Left hindlimb (tissue), 1 donor: ENCODE data around the gene RPS6KA5.
"Not testable (repeated sequence)": the region's sequence is repeated elsewhere in the genome, so short reads cannot be mapped to it uniquely, and the experiment has no call there.

Experiments
- DNase-seq: peaks from one replicate; pipeline ENCODE4 v3.0.0-alpha.2; 2018

The RPS6KA5 gene

DNA sequence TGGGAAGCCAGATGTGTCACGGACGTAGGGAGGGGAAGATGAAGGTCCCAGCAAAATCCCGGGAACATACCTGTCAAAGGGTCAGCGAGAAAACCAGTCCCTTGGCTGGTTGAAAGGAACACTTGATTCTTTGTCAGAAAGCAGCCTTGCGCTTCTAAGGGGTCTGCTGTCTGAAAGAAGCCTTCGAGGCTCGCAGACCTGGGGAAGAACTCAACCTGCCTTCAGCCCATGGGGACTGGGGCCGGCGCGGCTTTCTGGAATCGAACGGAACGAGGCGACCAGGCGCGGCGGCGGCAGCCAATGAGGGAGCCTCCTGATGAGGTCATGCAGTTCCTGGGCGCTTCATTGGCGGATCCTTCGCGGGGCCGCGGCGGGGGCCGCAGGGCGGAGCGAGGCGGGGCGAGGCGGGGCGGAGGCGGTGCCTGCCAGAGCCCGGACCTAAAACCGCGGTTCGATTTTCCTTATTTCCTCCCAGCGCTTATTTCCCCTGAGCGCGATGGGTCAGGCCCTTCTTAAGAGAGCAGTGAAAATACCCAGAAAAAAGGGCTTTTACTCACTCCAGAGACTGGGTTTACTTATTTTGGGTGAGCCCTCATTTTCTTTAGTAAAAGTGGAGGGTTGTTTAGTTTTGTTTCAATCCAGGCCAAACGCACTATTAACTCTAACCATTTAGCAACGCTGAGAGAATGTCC lies 232.4 kb downstream of the RPS6KA5 start:
- DNase-seq: peak; percentile 95

DNA sequence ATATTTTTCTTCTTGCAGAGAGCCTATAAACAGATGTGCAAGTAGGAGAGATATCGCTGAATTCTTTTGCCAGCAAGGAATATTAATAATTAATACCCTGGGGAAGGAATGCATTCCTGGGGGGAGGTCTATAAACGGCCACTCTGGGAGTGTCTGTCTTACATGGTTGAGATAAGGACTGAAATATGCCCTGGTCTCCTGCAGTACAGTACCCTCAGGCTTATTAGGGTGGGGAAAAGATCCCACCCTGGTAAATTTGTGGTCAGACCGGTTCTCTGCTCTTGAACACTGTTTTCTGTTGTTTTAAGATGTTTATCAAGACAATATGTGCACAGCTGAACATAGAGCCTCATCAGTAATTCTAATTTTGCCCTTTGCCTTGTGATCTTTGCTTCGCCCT lies 236.9 kb downstream of the RPS6KA5 start:
- not testable (repeated sequence) for DNase-seq

DNA sequence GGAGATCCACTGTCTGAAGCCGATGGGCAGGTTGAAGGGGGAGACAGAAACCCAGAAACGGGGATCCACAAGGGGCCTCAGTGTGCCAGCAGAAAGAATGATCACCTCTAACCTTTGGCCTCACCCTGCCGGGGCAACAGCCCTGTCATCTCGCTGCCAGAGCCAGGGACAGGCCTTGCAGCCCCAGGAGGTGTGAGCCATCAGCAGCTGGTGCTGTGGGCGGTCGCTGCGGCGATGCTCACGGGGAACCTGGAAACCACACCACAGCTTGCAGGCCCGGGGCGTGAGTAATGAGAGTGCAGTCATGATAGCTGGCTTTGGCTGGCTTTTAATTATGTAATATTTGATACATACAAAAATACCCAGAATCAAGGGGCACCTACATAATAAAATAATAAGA lies 239.5 kb downstream of the RPS6KA5 start:
- DNase-seq: no peak

DNA sequence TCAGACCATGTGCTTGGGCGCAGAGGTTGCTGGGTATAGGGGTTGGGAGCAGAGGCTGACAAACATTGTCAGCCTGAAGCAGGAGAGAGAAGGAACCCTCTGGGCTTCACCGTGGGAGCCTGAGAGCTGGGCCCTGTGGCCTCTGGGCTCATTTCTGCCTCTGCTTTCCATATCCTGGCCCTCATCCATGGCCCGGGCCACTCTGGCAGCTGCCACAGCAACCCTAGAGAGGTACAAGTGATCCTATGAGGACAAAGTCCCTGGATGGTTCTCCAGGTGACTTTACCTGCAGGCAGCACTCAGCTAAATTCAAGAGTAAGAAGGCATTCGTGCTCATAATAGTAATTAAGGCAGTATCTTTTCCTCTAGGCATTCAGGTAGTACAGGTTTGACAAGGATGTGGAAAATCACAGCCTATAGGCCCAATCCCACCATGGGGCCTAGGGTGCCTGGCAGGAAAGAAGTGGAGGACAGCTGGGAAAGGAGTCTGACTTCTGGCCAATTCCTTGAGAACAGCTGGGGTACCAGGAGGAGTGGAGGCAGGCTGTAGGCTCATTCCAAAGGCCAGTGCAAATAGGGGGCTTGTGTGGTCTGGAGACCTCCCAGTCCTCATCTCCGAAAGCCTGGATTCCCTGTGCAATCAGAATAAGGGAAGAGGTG lies 240.6 kb downstream of the RPS6KA5 start:
- DNase-seq: no peak

DNA sequence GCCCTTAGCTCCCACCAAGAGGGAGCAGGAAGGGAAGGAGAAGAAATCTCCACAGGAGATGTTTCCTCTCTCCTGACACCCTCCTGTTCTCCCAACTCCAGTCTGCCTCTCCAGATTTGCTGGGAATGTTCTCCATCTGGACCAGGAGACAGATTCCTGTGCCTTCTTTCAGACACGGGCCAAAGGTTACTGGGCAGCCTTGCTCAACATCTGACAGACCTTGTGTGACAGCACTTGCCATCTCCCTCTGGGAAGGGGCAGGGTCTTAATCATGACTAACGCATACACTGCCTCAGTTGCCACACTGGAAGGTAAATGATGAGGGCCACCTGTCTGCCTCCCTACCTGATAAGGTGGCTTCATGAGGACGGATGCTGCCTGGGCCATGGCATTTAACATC lies 241.7 kb downstream of the RPS6KA5 start:
- no peak for DNase-seq

DNA sequence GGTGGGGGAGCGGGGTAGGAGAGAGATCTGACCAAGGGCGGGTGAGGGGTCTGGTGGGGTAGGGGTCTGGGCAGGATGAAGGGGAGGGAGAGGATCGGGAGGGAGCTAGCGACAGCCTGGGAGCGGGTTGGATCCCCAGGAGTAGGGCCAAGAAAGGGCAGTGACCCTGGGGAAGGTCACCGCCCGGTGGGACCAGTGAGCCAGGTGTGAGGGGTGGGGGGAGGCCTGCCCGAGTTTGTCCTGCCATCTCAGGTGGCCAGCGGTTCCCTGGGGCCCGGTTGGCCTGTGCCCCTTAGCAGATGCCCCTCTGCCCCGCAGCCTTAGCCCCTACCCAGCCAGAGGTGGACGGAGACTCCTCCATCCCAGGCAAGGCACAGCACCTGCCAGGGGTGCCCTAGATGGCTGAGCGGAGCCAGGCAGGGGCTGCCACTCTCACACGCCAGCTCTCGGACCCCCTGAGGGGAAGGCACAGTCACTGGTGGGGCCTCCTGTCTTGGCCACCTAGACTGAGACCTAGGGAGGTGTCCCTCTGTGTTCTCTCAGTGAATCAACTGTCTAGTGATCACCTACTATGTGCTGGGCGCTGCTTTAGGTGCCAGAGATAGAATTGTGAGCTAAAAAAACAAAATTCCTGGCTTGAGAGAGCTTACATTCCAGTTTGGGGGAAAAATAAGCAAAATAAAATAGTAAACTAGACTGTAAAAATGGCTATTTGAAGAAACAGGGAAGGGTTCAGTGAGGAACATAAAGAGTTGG lies 243.6 kb downstream of the RPS6KA5 start:
- no peak for DNase-seq

DNA sequence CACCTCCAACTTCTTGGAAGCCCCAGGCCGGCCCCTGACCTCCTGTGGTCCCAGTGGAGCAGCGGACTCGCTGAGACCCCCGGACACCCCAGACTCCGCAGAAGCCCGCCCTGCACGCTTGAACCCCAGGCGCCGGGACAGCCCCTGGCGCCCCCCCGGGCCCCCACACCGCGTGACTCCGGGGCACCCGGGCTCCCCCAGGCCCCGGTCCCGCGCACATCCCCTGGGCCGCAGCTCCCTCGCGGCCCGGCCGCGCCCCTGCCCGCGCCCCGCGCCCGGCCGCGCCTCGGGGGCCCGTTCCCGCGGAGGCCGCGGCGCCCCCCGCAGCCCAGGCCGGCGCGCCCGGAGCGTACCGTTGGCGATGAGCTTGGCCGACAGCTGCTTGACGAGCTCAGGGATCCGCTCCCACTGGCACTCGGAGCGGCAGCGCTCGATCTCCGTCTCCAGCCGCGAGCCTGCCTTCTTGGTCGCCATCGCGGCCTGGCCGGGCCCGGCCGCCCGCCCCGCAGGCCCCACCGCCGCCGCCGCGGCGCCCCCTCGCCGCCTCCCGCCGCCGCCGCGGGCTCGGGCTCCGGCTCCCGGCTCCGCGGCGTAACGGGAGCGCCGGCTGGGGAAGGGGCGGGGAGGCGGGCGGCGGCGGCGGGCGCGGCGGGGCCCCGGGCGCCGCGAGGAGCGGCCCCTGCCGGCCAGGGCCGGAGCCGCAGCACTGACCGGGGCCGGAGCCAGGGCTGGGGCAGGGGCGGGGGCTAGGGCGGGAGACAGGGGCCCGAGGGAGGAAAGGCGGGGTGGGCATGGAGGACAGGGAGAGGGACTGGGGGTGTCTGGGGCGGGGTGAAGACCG lies 244.4 kb downstream of the RPS6KA5 start, which contains the start of gene TTC7B:
TTC7B (minus strand) TSS at position 609 of the 841 bp plus-strand sequence; CDS start at position 474, 135 bp downstream.
- peak; percentile 65 for DNase-seq

DNA sequence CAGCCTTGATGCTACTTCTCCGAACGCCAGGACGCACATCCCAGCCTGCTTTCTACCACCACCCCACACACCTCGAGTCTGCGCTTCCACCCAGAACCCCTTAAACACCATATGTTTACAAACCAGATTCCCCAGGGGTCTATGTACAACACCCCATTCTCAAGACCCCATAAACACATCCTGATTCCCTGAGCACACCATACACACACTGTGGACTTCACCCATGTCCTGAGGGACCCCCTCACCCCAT lies 244.9 kb downstream of the RPS6KA5 start:
- peak; percentile 34 for DNase-seq

DNA sequence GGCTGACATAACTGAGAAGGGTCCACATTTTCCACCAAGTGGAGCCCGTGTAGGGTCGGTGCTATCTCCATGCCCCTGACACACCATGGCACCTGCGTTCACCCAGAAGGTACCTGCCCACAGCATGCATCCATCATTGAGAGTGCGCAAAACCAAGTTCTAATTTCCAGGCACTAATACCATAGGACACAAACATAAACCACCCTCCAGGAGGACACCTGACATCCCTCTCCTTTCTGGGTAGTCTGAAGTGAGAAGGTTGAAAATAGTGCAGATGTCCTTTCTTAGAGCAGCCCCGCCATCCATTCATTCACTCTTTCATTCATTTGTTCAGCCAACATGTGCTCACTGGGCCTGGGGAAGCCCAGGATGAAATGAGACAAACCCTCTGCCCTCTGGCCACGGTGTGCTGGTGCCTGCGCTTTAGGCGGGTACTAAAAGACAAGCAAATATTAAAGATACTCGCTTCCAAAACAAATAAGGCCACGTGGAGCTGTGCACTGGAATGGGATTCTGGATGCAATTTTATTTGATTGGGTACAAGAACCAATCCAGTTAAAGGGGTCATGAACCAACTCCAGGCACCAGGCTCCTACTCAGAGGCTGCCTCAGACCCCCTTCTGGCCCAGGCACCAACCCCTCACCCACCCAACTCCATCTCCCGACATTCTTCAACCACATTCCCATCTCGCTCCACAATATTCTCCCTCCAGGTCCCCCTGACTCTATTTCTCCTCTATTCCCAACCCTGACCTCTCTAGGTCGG lies 245.5 kb downstream of the RPS6KA5 start:
- no peak for DNase-seq

DNA sequence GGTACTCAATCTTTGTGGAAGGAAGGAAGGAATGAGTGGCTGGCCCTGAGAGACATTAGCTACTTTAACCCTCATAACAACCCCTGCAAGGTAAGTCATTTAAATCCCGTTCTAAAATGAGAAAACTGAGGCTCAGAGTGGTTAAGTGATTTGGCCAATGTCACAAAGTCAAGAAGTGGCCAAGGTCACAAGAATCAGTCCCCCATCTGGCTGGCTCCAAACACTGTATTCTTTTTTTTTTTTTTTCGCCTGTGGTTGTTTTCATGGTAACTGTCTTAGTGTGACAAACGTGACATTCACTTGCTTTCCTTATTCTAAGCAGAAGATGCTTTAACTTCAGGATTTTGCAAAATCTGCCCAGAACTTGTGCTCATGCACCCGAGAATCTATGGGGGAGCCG lies 247.0 kb downstream of the RPS6KA5 start:
- no peak for DNase-seq

DNA sequence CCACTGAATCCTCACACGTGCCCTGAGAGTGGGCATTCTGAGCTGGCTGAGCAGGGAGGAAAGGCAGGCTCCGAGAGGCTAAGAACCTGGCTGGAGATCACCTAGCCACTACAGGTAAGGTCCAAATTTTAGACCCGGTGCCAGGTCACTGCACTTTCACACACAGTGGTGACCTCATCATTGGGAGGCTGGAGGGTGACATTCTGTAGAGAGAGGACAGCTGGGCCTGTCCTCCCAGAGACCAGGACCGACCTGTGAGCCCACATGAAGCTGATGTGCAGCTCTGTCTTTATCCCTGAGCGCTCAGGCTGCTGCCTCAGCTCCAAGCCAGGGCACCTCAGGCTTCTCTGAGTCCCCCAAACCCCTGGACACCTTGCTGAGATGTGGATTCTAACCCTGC lies 248.3 kb downstream of the RPS6KA5 start:
- no peak for DNase-seq

DNA sequence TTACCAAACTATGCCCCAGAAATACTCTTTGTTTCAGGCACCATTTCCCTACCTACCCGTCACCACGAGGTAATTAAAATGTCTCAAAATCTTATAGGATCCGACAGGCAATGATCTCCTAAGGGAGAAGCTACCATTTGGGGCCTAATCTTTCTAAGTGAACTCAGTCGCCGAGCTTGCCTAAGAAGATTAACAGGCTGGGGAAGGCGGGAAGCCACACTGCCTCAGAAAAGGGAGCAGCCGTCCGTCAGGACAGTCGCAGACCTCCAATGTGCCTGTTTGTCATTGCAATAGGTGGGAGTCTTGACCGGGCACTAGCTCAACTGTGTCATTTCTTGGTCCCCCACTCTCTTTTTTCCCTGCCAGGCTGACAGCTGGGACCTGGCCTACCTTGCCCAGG lies 248.8 kb downstream of the RPS6KA5 start:
- DNase-seq: no peak

DNA sequence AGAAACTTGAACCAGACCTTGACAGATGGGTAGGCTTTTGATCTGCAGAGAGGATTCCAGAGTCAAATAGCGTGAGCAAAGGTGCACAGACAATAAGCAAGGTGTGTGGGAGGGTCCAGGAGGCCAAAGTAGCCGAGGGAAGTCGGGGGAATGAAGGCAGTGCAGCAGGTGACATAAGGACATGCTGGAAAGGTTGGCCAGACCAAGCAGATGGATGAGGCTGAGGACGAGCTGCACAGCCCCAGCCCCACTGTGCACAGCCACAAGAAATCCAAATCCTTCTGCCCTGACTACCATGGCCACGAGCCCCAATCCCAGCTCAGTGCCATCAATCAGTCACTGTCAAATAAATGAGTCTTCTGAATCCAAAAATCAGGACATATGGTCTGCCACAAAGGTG lies 249.6 kb downstream of the RPS6KA5 start:
- no peak for DNase-seq

DNA sequence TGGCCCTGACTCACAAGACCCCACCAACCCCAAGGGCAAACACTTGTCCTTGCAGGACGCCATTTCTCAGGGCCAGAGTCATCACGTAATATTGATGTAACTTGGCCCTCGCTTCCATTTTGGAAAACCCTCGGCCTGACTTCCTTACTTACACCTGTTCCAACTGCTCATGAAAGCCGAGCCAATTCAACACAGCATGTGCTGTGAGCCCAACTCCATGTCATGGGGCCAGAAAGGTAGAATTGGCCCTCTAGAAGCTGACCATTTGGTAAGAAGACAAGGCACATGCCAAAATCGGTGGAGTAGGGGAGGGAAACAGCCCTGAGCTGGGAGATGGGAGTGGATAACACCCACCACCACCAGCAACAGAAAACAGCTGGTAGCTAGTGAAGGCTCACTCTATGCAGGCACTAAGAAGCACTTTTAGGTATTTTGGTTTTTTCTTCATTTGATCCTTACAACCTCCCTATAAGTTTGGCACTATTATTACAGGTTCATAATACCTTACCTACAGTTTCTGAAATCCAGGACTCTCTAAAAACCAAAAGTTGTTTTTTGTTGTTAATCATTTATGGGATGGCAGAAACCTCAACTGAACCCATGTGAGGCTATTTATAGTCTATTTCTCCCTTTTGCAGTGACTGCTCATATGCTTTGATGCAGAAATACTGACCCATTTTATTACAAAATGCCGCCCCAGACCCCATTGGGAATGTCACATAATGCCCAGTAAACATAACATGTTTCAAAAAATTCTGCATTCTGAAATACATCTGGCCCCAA lies 250.7 kb downstream of the RPS6KA5 start:
- no peak for DNase-seq

DNA sequence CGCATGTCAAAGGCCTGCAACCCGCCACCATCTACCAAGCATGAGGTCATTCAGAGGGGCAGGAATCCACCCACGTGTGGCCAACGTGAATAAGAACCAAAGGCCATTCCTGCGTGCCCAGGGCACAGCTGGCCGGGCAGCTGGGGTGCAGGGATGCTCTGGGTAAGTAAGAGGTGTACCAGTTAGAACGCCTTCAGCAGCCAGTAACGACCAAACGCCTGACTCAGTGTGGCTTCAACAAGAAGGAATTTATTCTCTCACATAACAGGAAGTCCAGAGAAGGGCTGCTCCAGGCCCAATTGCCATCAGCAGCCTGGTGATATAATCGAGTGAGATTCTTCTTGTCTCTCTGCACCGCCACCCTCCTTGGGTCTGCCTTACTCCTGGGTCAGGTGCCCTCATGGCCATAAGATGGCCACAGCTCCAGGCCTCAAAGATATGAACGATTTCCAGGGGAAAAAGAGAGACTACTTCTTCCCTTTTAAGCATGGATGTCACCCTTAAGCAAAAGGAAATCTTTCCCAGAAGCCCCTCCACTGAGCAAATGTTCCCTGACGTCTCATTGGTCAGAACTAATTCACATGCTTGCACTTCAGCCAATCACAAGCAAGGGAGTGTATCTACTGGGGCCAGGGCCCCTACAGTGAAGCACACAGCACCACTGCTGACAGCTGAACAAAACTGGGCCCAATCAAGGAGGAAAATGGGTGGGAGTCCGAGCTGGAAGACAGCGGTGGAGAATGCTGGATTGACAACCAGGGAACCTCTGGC lies 251.5 kb downstream of the RPS6KA5 start:
- DNase-seq: no peak

DNA sequence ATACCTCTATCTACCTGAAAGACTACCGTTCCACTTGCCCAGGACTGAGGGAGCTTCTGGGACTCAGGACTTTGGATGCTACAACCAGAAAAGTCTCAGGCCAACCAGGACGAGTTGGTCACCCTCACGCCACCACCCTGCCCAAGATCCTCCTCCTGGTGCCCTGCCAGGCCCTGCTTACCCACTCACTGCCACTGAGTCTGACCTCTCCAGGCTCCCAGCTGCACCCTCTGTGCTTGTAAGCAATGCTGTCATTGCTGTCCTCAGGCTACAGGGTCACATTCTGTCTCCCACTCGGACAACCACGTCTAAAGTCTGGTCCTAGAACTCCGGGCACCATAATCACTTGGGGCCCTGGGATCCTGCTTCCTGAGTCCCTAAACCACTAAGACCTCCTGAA lies 253.4 kb downstream of the RPS6KA5 start:
- DNase-seq: no peak

DNA sequence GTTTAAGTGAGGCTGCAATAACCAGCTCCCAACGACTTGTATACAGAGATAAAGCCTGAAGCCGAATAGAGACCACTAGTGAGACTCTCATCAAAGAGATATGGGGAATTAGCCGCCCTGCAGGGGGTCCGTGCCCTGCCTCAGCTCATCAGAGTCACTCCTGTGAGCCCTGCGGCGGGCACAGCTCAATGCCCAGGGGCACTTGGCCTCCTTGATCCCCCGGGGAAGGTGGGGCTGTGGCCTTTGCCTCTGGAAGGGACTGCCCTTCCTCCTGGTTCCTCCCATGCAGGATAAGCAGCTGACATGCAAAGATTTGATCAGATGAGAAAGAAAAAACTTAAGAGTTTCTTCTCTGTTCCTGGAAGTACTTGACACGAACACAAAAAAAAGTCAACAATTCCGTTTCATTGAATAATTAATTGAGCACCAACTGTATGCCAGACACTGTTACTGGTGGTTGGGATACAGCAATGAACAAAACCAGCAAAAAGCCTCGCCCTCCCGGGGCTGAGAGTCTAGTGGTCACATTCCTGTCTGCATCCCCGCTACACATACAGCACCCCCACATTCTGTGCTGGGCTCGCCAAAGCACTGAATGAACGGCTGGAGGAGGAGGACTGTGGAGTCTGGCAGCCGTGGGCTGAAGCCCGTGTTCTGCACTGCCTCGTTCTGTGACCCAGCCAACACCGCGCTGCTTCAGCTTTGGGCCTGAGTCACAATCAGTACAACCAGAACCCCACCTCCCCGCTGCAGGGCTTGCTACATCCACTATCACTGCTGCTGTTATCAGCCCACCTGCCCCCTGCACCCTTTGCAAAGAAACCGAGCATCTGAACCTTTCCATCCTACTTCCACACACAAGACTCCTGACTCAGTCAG lies 254.5 kb downstream of the RPS6KA5 start:
- DNase-seq: no peak

DNA sequence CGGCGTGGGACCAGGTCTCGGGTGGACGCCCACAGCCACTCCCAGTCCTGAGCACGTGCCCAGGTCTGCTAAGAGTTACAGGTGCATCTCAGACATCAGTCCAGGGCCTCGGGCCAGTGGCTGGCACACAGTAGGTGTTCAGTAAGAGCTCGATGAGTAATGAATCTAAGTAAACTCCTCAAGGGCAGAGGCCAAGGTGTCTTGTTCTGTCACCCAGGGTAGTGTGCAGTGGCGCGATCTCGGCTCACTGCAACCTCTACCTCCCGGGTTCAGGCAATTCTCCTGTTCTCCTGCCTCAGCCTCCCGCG lies 255.4 kb downstream of the RPS6KA5 start:
- DNase-seq: no peak

DNA sequence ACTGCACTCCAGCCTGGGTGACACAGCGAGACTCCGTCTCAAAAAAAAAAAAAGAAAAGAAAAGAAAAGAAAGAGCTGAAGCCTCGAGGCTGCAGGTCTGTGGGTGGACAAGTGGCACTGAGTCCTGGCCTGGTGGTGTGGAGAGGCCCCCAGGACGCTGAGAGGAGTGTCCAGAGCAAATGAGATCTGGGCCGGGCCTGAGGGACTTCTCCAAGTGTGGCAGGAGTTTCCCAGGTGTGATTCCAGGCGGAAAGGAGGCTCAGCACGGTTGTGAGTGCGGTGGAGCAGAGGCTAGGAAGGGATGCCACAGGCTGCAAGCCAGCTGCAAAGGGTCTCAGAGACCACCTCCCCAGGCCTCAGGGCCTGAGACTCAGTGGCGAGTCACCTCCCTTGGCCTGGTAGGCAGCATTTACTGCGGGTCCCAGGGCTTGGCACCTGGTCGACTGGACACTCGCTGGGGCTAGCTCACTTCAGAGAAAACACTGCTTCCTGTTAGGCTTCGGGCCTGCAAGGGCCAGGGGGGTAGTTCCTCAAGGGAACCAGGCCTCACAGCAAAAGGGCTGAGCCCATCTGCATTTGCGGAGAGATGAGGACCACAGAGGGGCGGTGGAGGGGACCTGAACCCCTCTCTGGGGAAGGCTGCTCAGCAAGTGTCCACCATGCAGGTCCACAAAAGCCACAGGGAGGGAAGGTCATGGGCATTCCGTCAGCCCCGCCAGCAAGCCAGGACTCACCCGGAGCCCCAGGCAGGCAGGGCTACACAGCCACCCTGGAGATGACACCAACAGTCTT lies 256.0 kb downstream of the RPS6KA5 start:
- peak; percentile 30 for DNase-seq
